Stomach smooth muscle (tissue), 2 donors: ENCODE measurements around the gene S100A6.
A peak's percentile ranks its signal among the peaks of the same experiment; 100 is the strongest.

Experiments
- H3K27ac ChIP-seq: one replicate; pipeline ENCODE4 v1.7.0; 2013; ENCODE audit warnings: mild to moderate bottlenecking, low read length, inconsistent platforms
- H3K27me3 ChIP-seq, 2 donors: one replicate each; pipeline ENCODE4 v1.7.0; 2013; ENCODE audit warnings: low read length in 2 of 2; ENCODE audit not compliant: insufficient read depth in 2 of 2, control insufficient read depth in 1 of 2
- H3K36me3 ChIP-seq, 2 donors: one replicate each; pipeline ENCODE4 v1.7.0; 2013; ENCODE audit warnings: low read length in 2 of 2; ENCODE audit not compliant: control insufficient read depth in 2 of 2, insufficient read depth in 2 of 2
- H3K4me1 ChIP-seq: one replicate; pipeline ENCODE4 v1.7.0; 2013; ENCODE audit warnings: low read length; ENCODE audit not compliant: control insufficient read depth, insufficient read depth
- H3K4me3 ChIP-seq, 2 donors: one replicate each; pipeline ENCODE4 v1.7.0; 2013; ENCODE audit warnings: low read length in 2 of 2
- H3K9ac ChIP-seq, 2 donors: one replicate each; pipeline ENCODE4 v1.7.0; 2013; ENCODE audit warnings: low read length in 2 of 2, mild to moderate bottlenecking in 1 of 2
- H3K9me3 ChIP-seq, 2 donors: one replicate each; pipeline ENCODE4 v1.7.0; 2013; ENCODE audit warnings: low read length in 2 of 2; ENCODE audit not compliant: control insufficient read depth in 2 of 2
- donor health status: healthy.
- donor health status: Pancreatic carcinoma.

Gene S100A6

DNA sequence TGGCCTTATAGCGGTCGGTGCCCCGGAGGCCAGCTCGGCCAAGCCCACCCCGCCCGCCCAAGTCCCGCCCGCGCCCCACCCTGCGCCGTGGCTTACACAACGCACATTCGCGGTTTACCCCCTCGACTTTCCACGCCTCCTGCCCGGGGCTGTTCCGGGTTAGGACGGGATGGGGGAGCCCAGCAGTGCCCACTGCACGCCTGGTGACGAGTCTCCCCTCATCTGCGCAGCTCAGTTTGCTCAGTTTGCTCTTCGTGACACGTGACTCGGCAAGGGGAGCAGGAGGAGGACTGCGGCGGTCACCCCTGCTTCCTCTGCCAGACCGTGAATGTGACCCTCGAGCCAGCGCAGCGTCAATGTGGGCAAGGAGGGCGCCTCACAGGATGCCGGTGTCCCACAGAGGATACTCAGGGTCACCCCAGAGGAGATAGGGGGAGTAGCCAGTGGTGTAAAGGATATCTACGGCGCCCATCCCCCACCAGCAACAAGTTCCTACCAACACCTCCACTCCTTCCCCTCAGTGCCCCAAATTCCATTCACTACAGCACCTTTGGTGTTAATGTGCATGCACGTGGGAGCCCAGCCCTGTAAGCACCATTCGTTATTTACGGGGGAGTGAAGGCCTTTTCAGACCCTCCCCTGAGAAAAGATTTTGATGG lies 350 bp upstream of the S100A6 start:
- Histone ChIP-seq H3K4me3 (peak overlapping the region; percentile 99), H3K36me3 (peaks cover 0 to 4% of the 10 kb centered on the region in 2 donors), H3K27ac (peak overlapping the region; percentile 98), H3K9me3 (no peaks in the 10 kb centered on the region), H3K27me3 (no peaks in the 10 kb centered on the region), H3K4me1 (peaks cover 47% of the 10 kb centered on the region), H3K9ac (peak overlapping the region; percentile 98 to 99)

DNA sequence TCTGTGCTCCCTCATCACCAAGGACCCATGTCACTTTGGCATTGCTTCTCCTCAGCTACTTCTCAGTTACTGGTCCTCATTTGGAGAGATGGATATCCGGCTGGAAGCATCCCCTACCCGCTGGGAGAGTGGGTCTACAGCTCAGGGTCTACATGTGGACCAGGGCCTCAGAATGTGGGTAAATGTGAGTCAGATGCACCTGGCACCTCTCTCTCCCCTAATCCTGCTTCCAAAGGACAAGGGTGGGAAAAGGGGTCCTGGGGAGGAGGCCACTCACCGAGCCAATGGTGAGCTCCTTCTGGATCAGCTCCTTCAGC lies 908 bp downstream of the S100A6 start:
- Histone ChIP-seq H3K4me1 (peaks cover 44% of the 10 kb centered on the region), H3K27me3 (no peaks in the 10 kb centered on the region), H3K27ac (peak overlapping the region; percentile 98), H3K9me3 (no peaks in the 10 kb centered on the region), H3K4me3 (peak overlapping the region; percentile 99), H3K36me3 (peaks cover 0 to 4% of the 10 kb centered on the region in 2 donors), H3K9ac (peak overlapping the region; percentile 98 to 99)

DNA sequence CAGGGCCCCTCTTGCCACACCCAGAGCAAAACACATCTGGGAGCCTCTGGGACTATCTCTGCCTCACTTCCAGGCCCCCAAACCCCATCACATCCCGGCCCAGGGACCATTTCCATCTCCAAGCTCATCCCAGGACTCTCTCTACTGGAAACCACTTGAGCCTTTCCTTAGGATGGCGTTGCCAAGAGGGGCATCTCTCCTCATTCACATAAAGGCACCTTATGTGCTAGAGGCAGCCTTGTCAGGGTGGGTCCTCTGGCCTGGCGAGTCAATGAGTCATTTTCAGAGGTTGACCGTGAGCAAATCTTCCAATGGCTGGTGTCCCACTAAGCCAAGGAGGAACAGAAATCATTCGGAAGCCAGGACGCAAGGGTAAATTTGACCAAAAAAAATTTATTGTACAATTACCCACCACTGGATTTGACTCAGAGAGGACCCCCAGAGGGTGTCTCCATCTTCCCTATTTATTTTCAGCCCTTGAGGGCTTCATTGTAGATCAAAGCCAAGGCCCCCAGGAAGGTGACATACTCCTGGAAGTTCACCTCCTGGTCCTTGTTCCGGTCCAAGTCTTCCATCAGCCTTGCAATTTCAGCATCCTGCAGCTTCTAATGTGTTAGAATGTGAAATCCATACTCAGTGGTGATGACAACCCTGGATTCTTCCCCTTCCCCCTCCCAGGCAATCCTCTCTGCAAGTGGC lies 1.4 kb downstream of the S100A6 start:
- Histone ChIP-seq H3K4me3 (peak overlapping the region; percentile 99), H3K9ac (peak overlapping the region; percentile 98 to 99)

DNA sequence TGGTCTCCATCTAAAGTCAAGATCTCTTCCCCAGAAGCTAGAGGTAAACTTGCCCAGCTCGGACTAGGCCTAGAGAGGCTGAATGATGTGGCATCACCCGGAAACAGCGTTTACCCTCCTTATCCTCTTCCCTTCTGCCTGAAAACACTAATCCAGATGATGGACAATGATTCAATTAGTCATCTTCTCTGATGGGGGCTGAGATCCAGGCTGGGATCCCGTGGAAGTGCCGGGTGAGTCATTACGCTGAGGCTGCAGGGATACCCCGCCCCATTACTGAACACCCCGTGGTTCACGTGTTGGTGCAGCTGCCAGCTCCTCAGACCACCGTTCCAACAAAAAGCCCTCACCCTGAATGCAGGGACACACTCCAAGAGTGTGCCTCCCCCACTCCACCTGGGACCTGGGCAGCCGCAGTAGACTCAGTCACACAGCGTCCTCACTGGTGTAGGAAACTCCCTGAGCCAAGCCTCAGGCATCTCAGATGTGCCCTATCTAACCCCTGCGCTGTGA lies 2.0 kb downstream of the S100A6 start:
- Histone ChIP-seq H3K27me3 (no peaks in the 10 kb centered on the region), H3K9ac (peak overlapping the region; percentile 62 to 64), H3K27ac (peak overlapping the region; percentile 98), H3K9me3 (no peaks in the 10 kb centered on the region), H3K4me1 (peaks cover 44% of the 10 kb centered on the region), H3K4me3 (peak overlapping the region; percentile 99), H3K36me3 (peaks cover 0 to 4% of the 10 kb centered on the region in 2 donors)

More for the DNA sequence above, 1.4 kb downstream of the S100A6 start:
- H3K27ac ChIP-seq, result peak overlapping the region; percentile 98
- H3K9me3 ChIP-seq, result no peaks in the 10 kb centered on the region
- H3K36me3 ChIP-seq, result peaks cover 0 to 4% of the 10 kb centered on the region in 2 donors
- H3K27me3 ChIP-seq, result no peaks in the 10 kb centered on the region
- H3K4me1 ChIP-seq, result peaks cover 44% of the 10 kb centered on the region

DNA sequence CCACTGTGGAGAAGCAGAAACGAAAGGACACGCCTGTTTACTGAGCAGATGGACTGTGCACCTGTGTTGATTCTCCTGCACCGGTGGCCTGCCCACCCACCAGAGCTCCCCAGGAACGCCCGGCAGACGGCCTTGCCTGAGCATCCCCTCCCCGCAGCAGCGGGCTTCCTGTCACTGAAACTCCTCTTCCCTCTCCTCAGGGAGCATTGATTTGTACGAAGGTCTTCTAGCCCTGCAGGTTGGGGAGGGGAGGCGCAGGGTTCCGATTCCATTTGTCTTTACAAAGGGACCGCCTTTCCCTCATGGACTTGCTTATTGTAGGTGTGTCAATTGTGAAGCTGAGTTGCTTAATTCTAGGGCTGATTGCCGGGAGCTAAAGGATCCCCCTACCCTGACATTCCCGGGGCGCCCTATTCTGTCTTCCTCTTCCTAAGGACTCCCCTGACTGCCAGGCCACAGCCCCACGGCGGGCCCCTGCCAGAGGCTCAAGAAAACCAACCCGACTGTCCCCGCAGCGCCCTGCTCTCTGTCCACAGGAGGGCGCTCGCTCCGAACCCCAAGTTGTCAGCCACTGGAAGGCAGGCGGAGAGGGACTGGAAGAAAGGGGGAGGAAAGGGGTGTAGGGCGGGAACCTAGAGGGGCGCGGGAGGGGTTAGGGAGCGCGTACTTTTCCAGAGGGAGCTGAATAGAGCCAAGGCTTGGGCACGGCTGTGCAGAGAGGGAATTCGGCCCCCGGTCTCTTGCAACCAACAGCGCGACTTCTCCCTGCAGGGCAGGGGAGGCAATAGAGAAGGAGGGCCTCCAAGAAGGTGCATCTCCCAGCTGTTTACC lies 2.8 kb downstream of the S100A6 start:
- H3K4me1 ChIP-seq, result peaks cover 42% of the 10 kb centered on the region

DNA sequence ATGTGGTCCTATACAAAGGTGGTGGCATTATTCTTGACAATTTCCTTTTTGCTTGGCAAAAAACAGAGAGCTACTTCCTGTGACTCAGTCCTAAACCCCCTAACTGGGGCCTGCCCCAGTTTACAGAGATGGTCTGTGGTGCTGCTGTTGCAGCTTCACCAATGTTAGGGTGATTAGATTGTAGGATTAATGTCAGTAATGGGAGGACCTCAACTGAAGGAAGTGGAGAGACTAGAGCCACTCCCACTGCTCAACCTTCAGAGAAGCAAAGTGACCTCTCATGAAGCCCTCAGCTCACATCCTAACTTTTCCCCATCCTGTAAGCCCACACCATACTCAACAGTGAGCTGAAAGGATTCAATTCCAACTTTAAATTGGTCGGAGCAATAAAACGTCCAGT lies 3.6 kb downstream of the S100A6 start:
- no peak overlapping the region for H3K9ac ChIP-seq
- H3K27me3 ChIP-seq, result no peaks in the 10 kb centered on the region
- H3K4me3 ChIP-seq, result no peak overlapping the region
- H3K9me3 ChIP-seq, result no peaks in the 10 kb centered on the region
- H3K27ac ChIP-seq, result no peak overlapping the region
- H3K36me3 ChIP-seq, result peaks cover 0 to 4% of the 10 kb centered on the region in 2 donors
- H3K4me1 ChIP-seq, result peaks cover 40% of the 10 kb centered on the region

More for the DNA sequence above, 2.8 kb downstream of the S100A6 start:
- H3K27ac ChIP-seq, result peak overlapping the region; percentile 98
- H3K36me3 ChIP-seq, result peaks cover 0 to 4% of the 10 kb centered on the region in 2 donors
- peak overlapping the region; percentile 62 to 64 for H3K9ac ChIP-seq
- no peaks in the 10 kb centered on the region for H3K9me3 ChIP-seq
- no peaks in the 10 kb centered on the region for H3K27me3 ChIP-seq
- H3K4me3 ChIP-seq, result peak overlapping the region; percentile 99

DNA sequence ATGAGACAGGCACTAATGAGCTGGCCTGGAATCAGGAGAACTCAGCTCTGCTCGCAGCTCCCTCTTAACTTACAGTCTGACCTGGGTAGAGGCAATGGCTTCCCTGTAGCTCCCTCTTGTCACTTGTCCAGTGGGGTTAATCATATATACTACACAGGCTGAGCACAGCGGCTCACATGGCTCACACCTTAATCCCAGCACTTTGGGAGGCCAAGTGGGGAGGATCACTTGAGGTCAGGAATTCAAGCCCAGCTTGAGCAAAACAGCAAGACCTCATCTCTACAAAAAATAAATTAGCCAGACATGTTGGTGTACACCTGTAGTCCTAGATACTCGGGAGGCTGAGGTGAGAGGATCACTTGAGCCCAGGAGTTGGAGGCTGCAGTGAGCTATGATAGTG lies 4.2 kb downstream of the S100A6 start:
- Histone ChIP-seq H3K4me3 (no peak overlapping the region), H3K27ac (no peak overlapping the region), H3K36me3 (peaks cover 0 to 4% of the 10 kb centered on the region in 2 donors), H3K9me3 (no peaks in the 10 kb centered on the region), H3K9ac (no peak overlapping the region), H3K4me1 (peaks cover 37% of the 10 kb centered on the region), H3K27me3 (no peaks in the 10 kb centered on the region)

DNA sequence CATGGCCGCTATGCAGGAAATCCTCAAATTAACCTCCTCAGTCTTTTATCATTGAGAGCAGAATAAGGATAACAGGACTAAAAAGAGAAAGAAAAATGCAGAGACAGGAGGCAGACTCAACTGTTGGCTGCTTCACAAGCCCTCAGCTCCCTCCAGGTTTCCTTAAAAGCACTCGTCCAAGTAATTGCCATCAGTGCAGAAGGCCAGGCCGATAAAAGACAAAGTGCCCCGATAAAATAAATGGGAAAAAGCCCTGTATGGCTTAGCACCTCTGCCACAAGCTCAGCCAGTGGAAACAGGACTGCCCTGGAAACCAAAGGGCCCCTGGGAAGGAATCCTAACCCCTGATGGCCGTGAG lies 8.1 kb downstream of the S100A6 start:
- no peak overlapping the region for H3K9ac ChIP-seq
- H3K4me1 ChIP-seq, result peaks cover 3% of the 10 kb centered on the region
- H3K36me3 ChIP-seq, result no peaks in the 10 kb centered on the region
- no peaks in the 10 kb centered on the region for H3K27me3 ChIP-seq
- H3K9me3 ChIP-seq, result no peaks in the 10 kb centered on the region
- H3K27ac ChIP-seq, result no peak overlapping the region
- H3K4me3 ChIP-seq, result no peak overlapping the region

DNA sequence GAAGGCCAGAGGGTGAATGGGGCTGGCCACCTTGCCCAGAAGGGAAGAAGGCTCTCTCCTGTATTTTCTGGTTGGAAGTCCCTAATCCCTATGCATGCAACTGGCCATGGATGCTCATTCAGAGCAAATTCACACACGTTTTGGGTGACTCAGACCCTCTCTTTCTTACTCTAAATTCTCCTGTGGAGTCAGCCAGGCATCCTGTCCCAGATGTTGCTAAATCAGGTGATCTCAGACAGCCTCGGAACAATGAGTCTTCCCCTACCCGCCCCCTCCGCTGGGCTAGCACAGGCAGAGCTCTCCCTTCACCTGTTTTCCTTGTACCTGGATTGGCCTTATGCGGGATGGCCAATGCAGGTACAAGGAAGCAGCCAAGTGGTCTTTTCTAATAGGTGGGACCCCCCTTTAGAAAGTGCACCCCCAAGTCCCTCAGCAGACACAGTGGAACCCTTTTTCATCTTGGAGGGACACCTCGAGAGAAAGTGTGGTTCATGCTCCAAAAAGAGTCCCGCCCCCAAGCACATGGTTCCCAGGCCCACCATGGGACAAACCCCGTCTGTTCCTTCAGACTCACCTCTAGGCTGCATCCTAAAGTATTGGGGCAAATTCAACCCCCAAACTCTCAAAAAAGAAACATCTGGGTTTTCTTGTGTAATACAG lies 8.6 kb downstream of the S100A6 start:
- H3K4me3 ChIP-seq, result no peak overlapping the region
- H3K9ac ChIP-seq, result no peak overlapping the region
- H3K27ac ChIP-seq, result no peak overlapping the region

DNA sequence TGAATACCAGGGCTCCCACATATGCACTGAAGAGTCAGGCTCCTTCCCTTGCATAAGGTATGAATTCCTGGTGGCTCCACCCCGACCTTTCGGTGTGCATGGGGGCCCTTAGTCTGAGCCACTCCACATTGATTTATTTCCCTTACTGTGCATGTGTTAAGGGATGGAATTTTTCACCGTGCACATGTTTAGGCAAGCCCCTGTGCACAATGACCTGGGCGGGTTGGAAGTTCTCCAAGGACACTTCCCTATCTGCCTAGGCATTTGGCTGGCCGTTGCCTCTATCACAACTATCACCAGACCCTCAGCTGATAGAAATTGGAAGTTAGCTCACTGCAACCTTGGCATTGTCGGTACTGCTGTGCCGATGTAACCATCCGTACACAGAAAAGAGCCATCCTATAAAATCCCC lies 9.7 kb downstream of the S100A6 start:
- no peaks in the 10 kb centered on the region for H3K4me1 ChIP-seq
- no peaks in the 10 kb centered on the region for H3K36me3 ChIP-seq
- H3K27ac ChIP-seq, result no peak overlapping the region
- H3K27me3 ChIP-seq, result no peaks in the 10 kb centered on the region
- no peak overlapping the region for H3K4me3 ChIP-seq
- no peak overlapping the region for H3K9ac ChIP-seq
- H3K9me3 ChIP-seq, result no peaks in the 10 kb centered on the region

More for the DNA sequence above, 8.6 kb downstream of the S100A6 start:
- H3K9me3 ChIP-seq, result no peaks in the 10 kb centered on the region
- no peaks in the 10 kb centered on the region for H3K27me3 ChIP-seq
- peaks cover 3% of the 10 kb centered on the region for H3K4me1 ChIP-seq
- no peaks in the 10 kb centered on the region for H3K36me3 ChIP-seq
